GM23338 (cell line): ENCODE data around the gene ACSF3. TPM values are rescaled to one million over a fixed set of nuclear protein-coding genes. Genes with fewer than 3 reads are reported as not detected.

ENCODE experiments used
- ATAC-seq: fragments of 200-7000 bp; cut with Tn5 transposase; 3 replicates; pipeline ENCODE4 v1.9.1; 2020
- DNase-seq: peaks from one replicate; pipeline ENCODE4 v3.0.0-alpha.2; 2015; ENCODE audit warnings: low spot score
- H2AFZ ChIP-seq: fragments of 200-600 bp; sonication (generic); 2 replicates; pipeline ENCODE4 v1.8.0; 2016; ENCODE audit warnings: antibody characterized with exemption, mild to moderate bottlenecking, moderate library complexity
- H3F3A ChIP-seq: fragments of 200-600 bp; sonication (generic); replicated peaks from 2 replicates; pipeline ENCODE4 v1.8.0; 2017; ENCODE audit warnings: antibody characterized with exemption, mixed run types, low read depth
- H3K27ac ChIP-seq: fragments of 200-600 bp; sonication (generic); 2 replicates; pipeline ENCODE4 v1.6.1; 2016; ENCODE audit warnings: low read depth
- H3K27me3 ChIP-seq: fragments of 200-600 bp; sonication (generic); 2 replicates; pipeline ENCODE4 v1.8.0; 2016; ENCODE audit warnings: mild to moderate bottlenecking, mixed run types, moderate library complexity; ENCODE audit not compliant: insufficient read depth
- H3K36me3 ChIP-seq: fragments of 200-600 bp; sonication (generic); 2 replicates; pipeline ENCODE4 v1.8.0; 2016; ENCODE audit warnings: mild to moderate bottlenecking; ENCODE audit not compliant: insufficient read depth
- H3K4me1 ChIP-seq: fragments of 200-600 bp; sonication (generic); 2 replicates; pipeline ENCODE4 v1.8.0; 2016; ENCODE audit warnings: mild to moderate bottlenecking, moderate library complexity; ENCODE audit not compliant: insufficient read depth
- H3K4me2 ChIP-seq: fragments of 200-600 bp; sonication (generic); 2 replicates; pipeline ENCODE4 v1.7.1; 2017; ENCODE audit warnings: mixed run types
- H3K4me3 ChIP-seq: fragments of 200-600 bp; sonication (generic); 2 replicates; pipeline ENCODE4 v1.6.1; 2016; ENCODE audit warnings: mixed run types
- H3K79me2 ChIP-seq: fragments of 200-600 bp; sonication (generic); replicated peaks from 2 replicates; pipeline ENCODE4 v1.8.0; 2017; ENCODE audit warnings: mild to moderate bottlenecking; ENCODE audit not compliant: insufficient read depth
- H3K9me2 ChIP-seq: fragments of 200-600 bp; sonication (generic); 2 replicates; pipeline ENCODE4 v1.8.0; 2017; ENCODE audit not compliant: insufficient read depth
- H4K20me1 ChIP-seq: fragments of 200-600 bp; sonication (generic); replicated peaks from 2 replicates; pipeline ENCODE4 v1.8.0; 2017; ENCODE audit warnings: mild to moderate bottlenecking; ENCODE audit not compliant: insufficient read depth
- H3K27ac Mint-ChIP-seq: 2 replicates; pipeline ENCODE4 v1.8.0; 2020; ENCODE audit warnings: inconsistent platforms, mild to moderate bottlenecking, moderate library complexity, mixed read lengths
- H3K27me3 Mint-ChIP-seq: 3 replicates; pipeline ENCODE4 v1.8.0; 2022; ENCODE audit warnings: low read depth, mild to moderate bottlenecking, moderate library complexity, mixed read lengths, inconsistent platforms; ENCODE audit not compliant: insufficient read depth, poor library complexity
- H3K36me3 Mint-ChIP-seq: 3 replicates; pipeline ENCODE4 v1.8.0; 2021; ENCODE audit warnings: low read depth, mild to moderate bottlenecking, inconsistent platforms, moderate library complexity, mixed read lengths
- H3K4me1 Mint-ChIP-seq: 3 replicates; pipeline ENCODE4 v1.8.0; 2020; ENCODE audit warnings: mild to moderate bottlenecking, inconsistent platforms, mixed read lengths
- H3K4me3 Mint-ChIP-seq: 3 replicates; pipeline ENCODE4 v1.8.0; 2021; ENCODE audit warnings: moderate library complexity, mild to moderate bottlenecking, inconsistent platforms, mixed read lengths
- H3K9me3 Mint-ChIP-seq: 3 replicates; pipeline ENCODE4 v1.8.0; 2020; ENCODE audit warnings: moderate library complexity, mild to moderate bottlenecking, inconsistent platforms, mixed read lengths
- CREB1 ChIP-seq: fragments of 250-450 bp; sonication (Bioruptor Pico); IDR thresholded peaks from 2 replicates; pipeline ENCODE4 v1.5.0; 2020; ENCODE audit warnings: low read depth, mild to moderate bottlenecking, moderate library complexity
- EZH2 ChIP-seq: fragments of 200-600 bp; sonication (generic); IDR thresholded peaks from one replicate; pipeline ENCODE4 v1.8.0; 2017; ENCODE audit warnings: antibody characterized with exemption, mild to moderate bottlenecking, low read depth; ENCODE audit not compliant: unreplicated experiment
- EZH2phosphoT487 ChIP-seq: fragments of 200-600 bp; sonication (generic); IDR thresholded peaks from one replicate; pipeline ENCODE4 v1.8.1; 2018; ENCODE audit warnings: antibody characterized with exemption; ENCODE audit not compliant: unreplicated experiment
- NANOG ChIP-seq: IDR thresholded peaks from 2 replicates; pipeline ENCODE4 v1.6.1; 2016; ENCODE audit warnings: antibody characterized with exemption, borderline replicate concordance
- STAT1 ChIP-seq: IDR thresholded peaks from one replicate; pipeline ENCODE4 v1.6.1; 2016; ENCODE audit warnings: antibody characterized with exemption; ENCODE audit not compliant: unreplicated experiment
- ZNF114 ChIP-seq: fragments of 250-450 bp; sonication (Bioruptor Pico); IDR thresholded peaks from 2 replicates; pipeline ENCODE4 v1.5.0; 2020; ENCODE audit warnings: mild to moderate bottlenecking, moderate library complexity
- polyA plus RNA-seq: library from polyadenylated mRNA; unstranded; fragments of >200 nt; fragmentation: Nextera tagmentation; extraction: Ambion mirVana; gene quantifications from 2 replicates; pipeline ENCODE4 v1.2.1, GENCODE V29; 2016
- total RNA-seq: library from RNA; depleted of rRNA; stranded (reverse); fragments of >200 nt; shearing (Covaris generic); gene quantifications from 2 replicates; pipeline ENCODE4 v1.2.3, GENCODE V29; 2014
- TF ChIP-seq, protein P1 (sequence below): fragments of 250-450 bp; sonication (Bioruptor Pico); IDR thresholded peaks from 2 replicates; pipeline ENCODE4 v1.5.0; 2020; ENCODE audit warnings: mild to moderate bottlenecking, moderate library complexity
- TF ChIP-seq, protein P2 (sequence below): IDR thresholded peaks from one replicate; pipeline ENCODE4 v1.6.1; 2018; ENCODE audit warnings: antibody characterized with exemption; ENCODE audit not compliant: unreplicated experiment
- TF ChIP-seq, protein P3 (sequence below): IDR thresholded peaks from 2 replicates; pipeline ENCODE4 v1.6.1; 2016; ENCODE audit warnings: antibody characterized with exemption

The ACSF3 gene
- total and polyA plus RNA-seq, 2 experiments from 2014 or later = 12.8 to 23.1 TPM

DNA sequence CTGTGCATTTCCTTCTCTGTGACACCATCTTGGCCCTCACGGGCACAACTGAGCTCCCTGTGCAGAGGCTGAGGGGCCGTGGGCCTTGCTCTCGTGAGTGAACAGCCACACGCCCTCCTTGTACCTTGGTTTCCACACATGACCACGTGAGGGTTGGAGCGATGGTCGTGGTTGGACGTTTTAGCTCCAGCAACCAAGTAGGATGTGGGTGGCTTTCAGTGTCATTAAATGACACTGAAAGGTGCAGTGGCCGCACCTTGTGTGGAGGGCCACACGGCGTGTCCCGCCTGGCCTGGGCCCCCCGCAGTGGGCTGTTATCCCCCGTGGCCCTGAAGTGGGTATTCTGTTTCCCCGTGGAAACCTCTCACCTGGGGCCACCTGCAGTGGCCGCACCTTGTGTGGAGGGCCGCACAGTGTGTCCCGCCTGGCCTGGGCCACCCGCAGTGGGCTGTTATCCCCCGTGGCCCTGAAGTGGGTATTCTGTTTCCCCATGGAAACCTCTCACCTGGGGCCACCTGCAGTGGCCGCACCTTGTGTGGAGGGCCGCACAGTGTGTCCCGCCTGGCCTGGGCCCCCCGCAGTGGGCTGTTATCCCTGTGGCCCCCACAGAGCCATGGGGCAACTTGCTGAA is 28.2 kb downstream of the ACSF3 start:
- Mint-ChIP-seq H3K4me3 (no peak overlapping the region), H3K9me3 (no peaks in the 10 kb centered on the region), H3K27ac (no peak overlapping the region), H3K27me3 (no peaks in the 10 kb centered on the region), H3K4me1 (peaks cover 22% of the 10 kb centered on the region), H3K36me3 (peaks cover 48% of the 10 kb centered on the region)
- no peaks in the 10 kb centered on the region for H3K79me2 ChIP-seq
- H3K4me2 ChIP-seq = no peak overlapping the region
- no peaks in the 10 kb centered on the region; the same call in 1 of the 2 replicates for H4K20me1 ChIP-seq
- H2AFZ ChIP-seq = no peak overlapping the region
- H3K36me3 ChIP-seq = no peaks in the 10 kb centered on the region
- ATAC-seq (no peak), DNase-seq (no peak)
- no peak overlapping the region for H3K4me3 ChIP-seq
- TF ChIP-seq, protein P1, sequence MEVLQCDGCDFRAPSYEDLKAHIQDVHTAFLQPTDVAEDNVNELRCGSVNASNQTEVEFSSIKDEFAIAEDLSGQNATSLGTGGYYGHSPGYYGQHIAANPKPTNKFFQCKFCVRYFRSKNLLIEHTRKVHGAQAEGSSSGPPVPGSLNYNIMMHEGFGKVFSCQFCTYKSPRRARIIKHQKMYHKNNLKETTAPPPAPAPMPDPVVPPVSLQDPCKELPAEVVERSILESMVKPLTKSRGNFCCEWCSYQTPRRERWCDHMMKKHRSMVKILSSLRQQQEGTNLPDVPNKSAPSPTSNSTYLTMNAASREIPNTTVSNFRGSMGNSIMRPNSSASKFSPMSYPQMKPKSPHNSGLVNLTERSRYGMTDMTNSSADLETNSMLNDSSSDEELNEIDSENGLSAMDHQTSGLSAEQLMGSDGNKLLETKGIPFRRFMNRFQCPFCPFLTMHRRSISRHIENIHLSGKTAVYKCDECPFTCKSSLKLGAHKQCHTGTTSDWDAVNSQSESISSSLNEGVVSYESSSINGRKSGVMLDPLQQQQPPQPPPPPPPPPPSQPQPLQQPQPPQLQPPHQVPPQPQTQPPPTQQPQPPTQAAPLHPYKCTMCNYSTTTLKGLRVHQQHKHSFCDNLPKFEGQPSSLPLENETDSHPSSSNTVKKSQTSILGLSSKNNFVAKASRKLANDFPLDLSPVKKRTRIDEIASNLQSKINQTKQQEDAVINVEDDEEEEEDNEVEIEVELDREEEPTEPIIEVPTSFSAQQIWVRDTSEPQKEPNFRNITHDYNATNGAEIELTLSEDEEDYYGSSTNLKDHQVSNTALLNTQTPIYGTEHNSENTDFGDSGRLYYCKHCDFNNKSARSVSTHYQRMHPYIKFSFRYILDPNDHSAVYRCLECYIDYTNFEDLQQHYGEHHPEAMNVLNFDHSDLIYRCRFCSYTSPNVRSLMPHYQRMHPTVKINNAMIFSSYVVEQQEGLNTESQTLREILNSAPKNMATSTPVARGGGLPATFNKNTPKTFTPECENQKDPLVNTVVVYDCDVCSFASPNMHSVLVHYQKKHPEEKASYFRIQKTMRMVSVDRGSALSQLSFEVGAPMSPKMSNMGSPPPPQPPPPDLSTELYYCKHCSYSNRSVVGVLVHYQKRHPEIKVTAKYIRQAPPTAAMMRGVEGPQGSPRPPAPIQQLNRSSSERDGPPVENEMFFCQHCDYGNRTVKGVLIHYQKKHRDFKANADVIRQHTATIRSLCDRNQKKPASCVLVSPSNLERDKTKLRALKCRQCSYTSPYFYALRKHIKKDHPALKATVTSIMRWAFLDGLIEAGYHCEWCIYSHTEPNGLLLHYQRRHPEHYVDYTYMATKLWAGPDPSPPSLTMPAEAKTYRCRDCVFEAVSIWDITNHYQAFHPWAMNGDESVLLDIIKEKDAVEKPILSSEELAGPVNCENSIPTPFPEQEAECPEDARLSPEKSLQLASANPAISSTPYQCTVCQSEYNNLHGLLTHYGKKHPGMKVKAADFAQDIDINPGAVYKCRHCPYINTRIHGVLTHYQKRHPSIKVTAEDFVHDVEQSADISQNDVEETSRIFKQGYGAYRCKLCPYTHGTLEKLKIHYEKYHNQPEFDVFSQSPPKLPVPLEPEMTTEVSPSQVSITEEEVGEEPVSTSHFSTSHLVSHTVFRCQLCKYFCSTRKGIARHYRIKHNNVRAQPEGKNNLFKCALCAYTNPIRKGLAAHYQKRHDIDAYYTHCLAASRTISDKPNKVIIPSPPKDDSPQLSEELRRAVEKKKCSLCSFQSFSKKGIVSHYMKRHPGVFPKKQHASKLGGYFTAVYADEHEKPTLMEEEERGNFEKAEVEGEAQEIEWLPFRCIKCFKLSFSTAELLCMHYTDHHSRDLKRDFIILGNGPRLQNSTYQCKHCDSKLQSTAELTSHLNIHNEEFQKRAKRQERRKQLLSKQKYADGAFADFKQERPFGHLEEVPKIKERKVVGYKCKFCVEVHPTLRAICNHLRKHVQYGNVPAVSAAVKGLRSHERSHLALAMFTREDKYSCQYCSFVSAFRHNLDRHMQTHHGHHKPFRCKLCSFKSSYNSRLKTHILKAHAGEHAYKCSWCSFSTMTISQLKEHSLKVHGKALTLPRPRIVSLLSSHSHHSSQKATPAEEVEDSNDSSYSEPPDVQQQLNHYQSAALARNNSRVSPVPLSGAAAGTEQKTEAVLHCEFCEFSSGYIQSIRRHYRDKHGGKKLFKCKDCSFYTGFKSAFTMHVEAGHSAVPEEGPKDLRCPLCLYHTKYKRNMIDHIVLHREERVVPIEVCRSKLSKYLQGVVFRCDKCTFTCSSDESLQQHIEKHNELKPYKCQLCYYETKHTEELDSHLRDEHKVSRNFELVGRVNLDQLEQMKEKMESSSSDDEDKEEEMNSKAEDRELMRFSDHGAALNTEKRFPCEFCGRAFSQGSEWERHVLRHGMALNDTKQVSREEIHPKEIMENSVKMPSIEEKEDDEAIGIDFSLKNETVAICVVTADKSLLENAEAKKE (CRISPR knock-in tag) = no peak
- TF ChIP-seq, protein P2, sequence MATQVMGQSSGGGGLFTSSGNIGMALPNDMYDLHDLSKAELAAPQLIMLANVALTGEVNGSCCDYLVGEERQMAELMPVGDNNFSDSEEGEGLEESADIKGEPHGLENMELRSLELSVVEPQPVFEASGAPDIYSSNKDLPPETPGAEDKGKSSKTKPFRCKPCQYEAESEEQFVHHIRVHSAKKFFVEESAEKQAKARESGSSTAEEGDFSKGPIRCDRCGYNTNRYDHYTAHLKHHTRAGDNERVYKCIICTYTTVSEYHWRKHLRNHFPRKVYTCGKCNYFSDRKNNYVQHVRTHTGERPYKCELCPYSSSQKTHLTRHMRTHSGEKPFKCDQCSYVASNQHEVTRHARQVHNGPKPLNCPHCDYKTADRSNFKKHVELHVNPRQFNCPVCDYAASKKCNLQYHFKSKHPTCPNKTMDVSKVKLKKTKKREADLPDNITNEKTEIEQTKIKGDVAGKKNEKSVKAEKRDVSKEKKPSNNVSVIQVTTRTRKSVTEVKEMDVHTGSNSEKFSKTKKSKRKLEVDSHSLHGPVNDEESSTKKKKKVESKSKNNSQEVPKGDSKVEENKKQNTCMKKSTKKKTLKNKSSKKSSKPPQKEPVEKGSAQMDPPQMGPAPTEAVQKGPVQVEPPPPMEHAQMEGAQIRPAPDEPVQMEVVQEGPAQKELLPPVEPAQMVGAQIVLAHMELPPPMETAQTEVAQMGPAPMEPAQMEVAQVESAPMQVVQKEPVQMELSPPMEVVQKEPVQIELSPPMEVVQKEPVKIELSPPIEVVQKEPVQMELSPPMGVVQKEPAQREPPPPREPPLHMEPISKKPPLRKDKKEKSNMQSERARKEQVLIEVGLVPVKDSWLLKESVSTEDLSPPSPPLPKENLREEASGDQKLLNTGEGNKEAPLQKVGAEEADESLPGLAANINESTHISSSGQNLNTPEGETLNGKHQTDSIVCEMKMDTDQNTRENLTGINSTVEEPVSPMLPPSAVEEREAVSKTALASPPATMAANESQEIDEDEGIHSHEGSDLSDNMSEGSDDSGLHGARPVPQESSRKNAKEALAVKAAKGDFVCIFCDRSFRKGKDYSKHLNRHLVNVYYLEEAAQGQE = no peak
- TF ChIP-seq CREB1 (no peak), ZNF114 (CRISPR knock-in tag) (no peak), STAT1 (no peak), EZH2 (no peak), NANOG (no peak), EZH2phosphoT487 (no peak)
- TF ChIP-seq, protein P3, sequence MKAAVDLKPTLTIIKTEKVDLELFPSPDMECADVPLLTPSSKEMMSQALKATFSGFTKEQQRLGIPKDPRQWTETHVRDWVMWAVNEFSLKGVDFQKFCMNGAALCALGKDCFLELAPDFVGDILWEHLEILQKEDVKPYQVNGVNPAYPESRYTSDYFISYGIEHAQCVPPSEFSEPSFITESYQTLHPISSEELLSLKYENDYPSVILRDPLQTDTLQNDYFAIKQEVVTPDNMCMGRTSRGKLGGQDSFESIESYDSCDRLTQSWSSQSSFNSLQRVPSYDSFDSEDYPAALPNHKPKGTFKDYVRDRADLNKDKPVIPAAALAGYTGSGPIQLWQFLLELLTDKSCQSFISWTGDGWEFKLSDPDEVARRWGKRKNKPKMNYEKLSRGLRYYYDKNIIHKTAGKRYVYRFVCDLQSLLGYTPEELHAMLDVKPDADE = no peak
- H3K27ac ChIP-seq = no peak overlapping the region
- no peaks in the 10 kb centered on the region for H3K27me3 ChIP-seq
- H3K9me2 ChIP-seq = no peaks in the 10 kb centered on the region
- no peaks in the 10 kb centered on the region for H3K4me1 ChIP-seq
- no peaks in the 10 kb centered on the region for H3F3A ChIP-seq
